ENCODE measurements around the gene TENM4.
"Not testable (repeated sequence)": the region's sequence is repeated elsewhere in the genome, so short reads cannot be mapped to it uniquely, and the experiment has no call there.

Gene TENM4

DNA sequence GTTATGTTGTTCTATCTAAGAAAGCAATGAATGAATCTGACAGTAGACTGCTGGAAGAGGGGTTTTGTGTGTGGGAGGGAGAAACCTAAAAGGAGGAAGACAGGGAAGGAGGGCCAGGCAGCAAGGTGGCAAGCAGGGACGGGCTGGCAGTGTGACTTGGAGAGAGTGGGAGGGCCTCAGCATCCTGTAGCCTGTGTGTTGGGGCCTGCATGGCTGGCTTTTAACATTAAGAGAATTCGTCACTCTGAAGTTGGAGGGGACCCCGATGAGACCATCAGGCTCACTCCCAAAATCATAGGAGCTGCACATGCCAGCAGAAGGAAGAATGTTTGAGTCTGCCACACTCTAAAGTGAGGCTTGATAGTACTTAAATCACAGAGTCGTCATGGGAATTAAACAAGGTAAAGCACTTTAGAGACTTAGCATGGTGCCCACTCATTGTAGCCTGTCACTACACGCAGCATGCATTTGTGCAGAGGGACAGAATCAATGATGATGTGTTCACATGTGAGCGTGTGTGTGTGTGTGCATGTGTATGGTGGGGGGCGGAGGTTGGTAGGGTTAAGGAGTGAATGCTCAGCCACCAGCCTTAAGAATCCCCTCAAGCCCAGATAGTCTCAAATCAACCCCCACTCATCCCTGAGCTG, 199.5 kb downstream of the TENM4 start:
- DNase-seq: no peak

DNA sequence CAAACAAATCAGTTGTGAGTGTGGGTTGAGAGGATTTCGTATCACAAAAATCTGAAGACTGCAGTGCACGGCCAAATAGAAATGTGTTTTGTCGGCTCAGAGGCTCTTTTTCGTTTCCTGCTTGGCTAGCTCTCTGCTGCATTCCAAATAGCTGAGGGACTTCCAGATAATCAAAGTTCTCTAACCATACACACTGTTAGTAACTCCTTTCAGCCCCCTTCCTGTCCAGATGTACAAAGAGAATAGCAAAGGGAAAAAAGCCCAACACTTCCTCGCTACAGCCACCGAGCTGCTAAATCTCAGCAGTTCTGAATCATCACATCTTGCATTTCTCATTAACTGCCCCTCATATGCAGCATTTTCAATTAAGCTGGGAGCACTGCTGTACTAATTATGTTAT, 203.1 kb downstream of the TENM4 start:
- no peak for DNase-seq

DNA sequence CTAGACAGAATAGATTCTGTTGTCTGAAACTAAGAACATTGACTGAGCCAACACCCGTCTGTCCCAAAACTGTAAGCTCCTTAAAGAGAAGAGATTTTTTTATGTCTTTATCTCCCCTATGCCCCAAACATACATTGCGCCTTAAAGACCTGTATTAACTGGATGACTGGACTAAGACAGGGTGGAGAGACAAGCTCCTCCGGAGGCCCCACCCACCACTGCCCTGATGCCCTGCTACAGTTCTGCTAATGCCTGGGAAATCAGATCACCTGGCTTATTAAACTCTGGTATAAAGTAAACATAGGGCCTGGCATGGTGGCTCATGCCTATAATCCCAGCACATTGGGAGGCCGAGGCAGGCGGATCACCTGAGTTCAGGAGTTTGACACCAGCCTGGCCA, 203.7 kb downstream of the TENM4 start:
- DNase-seq: no peak

DNA sequence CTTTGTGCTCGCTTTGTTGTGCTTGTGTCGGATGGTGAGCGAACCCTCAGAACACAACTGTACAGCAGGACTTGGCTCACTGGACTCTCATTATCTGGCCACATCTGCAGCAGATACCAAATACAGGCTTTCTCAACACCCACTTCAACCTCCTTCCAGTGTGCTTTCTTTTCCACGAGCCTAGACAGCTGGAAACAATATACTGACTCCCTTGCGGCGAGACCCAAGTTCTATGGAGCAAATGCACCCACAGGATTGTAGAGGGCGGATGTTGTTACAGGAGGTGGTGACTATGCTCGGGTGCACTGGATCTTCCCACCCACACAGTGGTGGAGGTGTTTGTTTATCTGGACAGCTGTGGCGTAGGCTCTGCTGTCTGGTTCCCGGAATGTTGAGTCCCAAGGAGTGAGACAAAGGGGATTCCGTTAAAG, 204.3 kb downstream of the TENM4 start:
- DNase-seq: no peak

DNA sequence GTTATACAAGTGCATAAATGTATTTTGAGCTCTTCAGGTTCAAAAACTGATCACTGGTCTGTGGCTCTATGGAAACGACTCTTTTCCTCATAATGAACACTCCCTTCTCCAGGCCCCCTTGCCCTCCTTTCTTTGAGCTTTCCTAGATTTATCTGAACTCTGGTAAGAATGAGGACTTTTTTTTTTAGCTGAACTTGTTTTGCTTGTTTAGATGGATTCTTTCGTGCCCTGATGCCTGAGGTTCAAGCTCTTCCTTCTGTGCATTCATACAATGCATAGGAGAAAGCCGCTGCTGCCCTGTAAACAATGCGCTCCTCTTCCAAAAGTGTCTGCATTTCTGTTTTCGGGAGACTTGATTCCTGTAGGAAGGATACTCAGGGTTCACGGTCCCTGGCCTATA, 205.1 kb downstream of the TENM4 start:
- no peak for DNase-seq

DNA sequence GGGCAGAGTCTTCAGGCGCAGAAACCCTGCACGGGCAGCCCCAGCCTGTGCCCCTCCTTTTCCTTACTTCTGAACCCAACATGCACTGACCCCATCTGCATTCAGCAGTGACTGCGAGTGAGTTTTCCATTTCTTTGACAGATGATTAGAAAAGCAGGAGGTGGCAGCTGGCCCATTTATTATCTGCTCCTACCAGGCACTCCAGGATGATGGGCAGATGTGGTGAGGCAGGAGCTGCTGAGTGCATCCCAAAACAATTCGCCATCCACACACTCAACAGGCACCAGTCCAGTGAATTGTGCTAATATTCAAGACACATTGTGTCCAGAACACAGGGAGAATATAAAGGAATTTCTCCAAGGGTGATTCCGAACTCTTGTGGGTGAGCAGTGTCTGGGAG, 208.5 kb downstream of the TENM4 start:
- no peak for DNase-seq

DNA sequence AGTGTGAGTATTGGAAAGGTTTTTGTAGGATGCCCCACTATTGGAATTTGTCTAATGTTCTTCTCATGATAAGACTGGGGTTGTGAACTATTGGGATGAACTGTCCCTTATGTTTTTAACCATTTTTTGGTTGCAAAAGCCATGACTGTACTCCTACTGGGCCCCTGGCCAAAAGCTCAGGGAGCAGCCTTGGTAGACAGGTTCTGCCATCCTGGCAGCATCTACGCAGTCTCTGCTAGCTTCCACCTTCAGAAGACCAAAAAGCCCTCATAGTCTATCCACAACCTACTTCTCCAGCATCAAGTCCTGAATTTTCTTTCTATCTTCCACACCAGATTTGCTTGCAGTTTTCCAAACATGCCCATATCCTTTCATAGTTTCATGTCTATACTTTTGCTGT, 211.8 kb downstream of the TENM4 start:
- DNase-seq: no peak

DNA sequence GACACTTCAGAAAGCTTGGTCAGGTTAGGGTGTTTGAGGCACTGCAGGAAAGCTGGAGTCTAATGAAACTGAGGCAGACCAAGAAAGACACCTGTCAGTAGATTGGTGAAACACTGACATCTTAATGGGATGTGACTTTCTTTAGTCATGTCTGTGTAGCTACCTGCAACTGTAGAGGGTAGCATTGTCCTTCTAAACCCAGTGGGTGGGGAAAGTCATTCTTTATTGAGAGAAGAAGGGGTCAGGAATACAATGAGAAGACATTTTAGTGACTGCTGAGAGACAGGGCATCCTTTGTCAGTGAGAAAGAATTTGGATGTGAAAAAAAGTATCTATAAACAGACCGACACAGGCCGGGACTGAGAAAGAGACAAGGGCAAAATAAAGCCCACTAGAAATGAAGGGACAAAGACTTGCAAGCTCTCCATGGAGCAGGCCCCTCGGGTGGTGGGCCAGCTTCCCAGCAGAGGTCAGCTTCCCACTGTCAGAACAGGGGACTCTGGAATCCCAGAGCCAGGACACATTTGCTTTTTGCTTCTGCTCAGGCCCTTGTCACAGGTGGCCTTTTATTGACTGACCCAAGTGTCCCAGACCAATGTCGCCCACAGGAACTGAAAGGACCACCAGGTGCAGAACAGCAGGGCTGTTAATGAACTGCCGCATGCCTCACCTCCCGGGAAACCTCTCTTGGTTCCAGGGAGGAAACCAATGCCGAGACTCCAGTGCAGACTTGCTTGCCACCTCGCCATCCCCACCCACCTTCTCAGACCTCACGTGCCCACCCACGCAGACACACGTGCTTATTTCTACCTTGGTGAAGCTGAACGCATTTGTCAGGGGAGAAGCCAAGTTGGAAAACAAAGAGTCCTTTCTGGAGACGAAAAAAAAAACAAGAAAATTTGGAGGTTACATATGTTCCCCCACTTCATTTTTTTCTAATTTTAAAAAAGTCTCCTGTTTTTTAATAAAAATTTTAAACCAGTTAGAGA, 212.8 kb downstream of the TENM4 start:
- no peak for DNase-seq

DNA sequence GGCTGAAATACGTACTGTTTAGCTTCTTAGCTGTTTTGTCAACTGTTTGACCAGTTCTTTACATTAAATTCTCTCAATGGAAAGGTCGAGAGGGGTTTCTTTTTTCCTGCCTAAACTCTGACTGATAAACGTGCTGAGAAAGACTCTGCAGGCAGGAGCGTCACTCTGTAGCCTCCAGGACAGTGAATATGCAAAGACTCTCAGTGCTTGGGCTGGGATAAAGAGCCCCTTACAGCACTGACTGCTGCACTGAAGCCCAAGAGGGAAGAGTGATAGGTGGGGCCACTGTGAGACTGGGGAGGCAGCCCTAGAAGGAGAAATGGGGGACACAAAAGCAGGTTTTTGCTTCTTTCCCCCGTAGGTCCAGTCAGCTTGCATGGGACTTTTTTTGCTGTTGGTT, 213.5 kb downstream of the TENM4 start:
- no peak for DNase-seq

DNA sequence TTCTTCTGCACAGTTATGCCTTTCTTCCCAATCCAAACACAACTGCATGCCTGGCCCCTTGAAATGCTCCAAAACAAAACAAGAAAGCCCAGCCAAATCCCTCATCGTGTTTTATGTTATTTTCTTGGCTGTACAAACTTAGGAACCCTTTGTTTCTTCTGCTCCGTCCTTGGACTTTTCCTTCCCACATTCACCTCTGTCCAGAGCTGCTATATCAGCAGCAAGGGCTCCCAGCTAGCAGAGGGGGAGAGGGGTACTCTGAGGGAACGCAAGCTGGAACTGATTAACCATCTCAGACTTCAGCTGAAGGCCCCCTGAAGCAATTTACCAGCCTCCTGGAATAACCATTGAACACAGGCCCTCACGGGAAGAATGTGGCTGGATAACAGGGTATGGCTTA, 214.7 kb downstream of the TENM4 start:
- DNase-seq: no peak

DNA sequence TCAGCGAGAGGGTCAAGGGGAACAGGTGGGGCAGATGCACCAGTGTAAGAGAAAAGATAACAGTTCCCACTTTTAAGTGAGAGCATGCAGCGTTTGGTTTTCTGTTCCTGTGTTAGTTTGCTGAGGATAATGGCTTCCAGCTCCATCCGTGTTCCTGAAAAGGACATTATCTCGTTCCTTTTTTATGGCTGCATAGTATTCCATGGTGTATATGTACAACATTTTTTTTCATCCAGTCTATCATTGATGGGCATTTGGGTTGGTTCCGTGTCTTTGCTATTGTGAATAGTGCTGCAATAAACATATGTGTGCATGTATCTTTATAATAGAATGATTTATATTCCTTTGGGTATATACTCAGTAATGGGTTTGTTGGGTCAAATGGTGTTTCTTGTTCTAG, 218.7 kb downstream of the TENM4 start:
- DNase-seq: not testable (repeated sequence)

DNA sequence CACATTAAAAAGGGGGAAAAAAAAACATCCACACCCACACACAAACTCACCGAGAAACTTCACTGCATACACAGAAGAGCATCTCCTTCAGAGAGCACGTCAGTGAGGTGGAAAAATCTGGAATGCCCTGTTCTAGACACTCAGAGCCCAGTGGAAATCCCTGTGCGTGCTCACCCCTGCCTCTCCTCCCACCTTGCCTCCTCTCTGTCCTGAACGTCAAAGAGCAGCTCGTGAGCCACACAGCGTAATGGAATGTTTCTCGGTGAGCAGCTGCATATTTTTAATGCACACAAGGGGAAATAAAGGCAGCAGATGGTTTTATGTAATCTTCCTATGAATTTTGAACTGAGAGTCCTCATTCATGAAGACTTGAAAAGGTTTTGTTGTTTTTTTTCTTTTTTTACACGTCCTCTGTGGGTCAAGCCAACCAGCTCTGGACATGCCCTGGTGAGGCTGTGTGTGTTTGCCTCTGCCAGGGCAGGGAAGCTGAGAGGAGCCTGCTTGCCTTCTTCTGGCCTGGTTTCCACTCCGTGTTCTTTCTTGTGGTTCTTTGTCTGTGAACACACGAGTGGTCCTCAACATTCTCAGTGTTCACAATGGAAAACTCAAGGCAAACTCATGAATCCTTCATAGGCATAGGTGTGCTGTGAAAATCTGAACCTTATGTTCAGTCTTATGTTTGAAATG, 219.2 kb downstream of the TENM4 start:
- no peak for DNase-seq

DNA sequence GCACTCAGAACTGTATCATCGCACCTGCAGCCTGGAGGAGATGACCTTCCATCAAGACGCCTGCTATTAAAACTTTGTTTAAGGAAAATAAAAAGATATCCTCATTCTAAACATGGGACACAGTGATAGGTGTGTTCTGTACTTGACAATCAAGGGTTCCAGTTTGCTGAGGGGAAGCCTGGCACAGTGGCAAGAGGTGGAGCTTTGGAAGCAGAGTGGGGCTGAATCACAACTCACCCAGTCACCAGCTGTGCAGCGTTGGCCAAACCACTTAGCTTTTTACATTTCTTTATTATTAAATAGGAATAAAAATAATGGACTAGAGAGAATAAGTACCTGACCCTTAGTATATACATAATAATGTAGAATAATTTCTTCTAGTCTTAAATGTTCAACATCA, 220.7 kb downstream of the TENM4 start:
- no peak for DNase-seq

DNA sequence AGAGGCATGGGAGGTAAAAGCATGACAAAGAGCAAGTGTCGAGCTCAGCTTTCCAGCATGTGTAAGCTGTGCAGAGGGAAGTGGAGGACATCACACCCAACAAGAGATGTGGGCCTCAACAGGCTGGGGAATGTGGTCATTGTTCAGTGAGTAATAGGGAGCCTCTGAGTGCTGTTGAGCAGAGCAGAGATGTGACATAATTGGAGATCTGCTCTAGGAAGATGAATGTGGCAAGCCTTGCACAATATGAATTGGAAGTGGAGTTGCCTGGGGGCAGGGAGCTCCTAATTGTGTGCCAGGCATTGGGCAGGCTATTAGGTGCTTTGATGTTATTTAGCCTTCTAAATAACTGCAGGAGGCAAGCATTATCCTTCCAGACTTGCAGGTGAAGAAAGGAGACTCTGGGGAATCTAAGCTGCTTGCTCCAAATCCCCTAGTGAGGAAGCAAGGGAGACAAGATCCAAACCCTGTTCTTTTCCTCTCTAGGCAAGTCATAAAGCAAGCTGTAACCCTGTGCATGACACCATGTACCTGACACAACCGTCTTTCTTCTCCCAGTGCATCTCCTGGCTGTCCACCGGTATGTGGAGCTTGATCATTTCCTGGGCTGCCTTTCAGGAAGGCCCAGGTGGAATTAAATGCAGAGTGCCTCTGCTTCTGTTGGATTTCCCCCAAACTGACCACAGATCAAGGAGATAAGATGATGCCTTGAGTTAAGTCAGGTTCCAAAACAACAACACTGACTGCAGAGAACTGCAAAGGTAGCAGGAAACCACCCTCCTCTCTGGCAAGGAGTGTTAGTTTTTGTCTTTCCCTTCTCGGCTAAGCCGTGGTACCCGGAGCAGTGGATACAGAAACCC, 221.4 kb downstream of the TENM4 start:
- no peak for DNase-seq

DNA sequence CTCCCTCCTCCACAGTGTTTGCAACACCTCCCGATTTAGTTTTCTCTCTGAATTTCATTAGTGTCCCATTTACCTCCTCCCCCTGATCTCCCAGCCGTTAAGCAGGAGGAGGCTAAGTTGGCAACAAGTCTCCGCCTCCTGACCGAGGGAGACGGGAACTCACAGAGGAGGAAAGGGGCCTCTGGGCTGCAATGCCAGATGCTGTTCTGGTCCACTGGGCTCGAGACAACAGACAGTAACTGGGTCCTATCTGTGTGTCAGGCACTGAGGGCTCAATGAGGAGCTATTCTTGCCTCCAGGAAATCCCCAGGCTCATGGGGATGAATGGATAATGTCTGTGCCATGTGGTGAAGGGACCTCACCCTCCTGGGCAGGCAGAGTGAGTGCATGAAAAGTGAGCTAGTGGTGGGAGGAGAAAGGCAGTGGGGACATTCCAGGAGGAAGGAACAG, 228.1 kb downstream of the TENM4 start:
- DNase-seq: no peak

DNA sequence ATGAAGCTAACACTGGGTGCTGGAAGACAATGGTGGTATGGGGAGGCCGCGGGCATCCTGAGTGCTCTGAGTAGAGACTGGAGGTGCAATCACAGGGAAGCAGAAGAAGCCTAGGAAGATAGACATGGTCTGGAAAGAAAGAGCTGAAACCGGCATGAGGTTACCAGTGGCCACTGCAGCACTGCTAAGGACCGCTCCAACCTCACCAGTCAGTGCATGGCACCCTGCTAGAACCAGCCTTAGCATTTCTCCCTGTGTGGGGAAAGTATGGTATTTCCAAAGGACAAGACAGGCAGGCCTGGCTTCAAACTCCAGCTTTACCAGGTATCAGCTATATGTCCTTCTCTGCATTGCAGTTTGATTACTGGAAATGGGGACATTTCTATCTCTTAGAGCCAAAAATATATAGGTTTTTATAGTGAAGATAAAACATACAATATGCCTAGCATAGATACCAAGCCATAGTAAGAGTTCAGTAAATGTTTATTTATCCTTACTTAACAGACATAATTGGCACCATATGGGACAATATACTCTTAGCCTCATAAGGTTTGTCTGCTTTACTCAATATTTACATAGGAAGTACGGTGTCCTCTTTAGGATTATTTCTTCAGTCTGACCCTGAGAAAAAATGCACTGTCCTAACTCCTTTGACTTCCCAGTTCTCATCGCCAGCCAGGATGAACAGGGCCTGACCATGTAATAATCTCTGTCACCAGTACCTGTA, 231.1 kb downstream of the TENM4 start:
- DNase-seq: no peak

DNA sequence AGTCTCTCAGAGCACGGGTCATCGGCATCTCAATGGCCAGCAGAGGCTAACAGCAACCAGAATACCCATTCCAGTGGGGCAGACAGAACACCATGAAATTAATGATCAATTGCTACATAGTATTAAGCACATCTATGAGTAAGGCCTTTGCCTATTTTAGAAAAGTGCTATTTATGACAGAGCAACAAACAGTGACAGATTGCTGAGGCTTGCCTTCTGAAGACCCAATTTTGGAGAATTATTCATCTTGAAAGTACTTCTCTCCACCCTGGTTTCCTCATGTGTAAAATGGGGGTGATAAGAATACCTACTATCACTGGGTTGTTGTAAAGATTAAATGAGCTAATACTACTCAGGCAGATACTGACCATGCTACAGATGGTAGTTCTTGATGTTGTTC, 232.7 kb downstream of the TENM4 start:
- DNase-seq: no peak

DNA sequence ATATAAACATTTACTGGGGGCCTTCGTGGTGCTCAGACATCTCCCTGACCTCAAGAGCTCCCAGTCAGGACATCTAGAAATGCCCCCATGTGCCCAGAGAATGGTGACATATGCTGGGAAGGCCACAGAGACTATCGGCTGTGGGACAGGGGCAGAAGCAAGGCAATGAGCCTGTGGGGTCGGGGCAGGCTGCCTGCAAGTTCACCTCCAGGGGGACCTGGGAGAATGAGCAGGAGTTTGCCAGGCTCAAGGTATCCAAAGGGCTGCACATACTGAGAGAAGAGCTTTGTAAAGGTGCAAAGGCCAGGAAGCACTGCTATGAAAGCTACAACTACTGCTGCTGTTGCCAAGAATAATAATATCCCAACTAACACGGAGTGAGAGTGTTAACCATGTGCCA, 233.9 kb downstream of the TENM4 start:
- no peak for DNase-seq

DNA sequence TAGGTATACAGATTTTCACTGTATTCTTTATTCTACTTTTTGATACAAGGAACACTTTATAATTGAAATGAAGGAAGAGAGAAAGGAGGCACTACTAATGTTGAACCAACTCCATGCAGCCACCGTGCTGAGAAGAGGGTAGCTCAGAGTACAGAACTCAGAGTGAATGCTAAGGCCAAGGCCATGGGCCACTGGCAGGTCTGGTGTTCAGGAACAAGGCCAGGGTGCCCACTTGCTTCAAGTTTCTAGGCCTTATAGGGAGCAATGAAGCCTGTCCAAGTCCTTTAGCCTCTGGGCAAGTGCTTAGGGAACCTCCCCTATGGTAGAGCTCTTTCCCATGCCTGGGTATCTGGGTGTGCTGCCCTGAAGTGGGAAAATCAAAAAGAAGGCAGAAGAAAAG, 235.0 kb downstream of the TENM4 start:
- DNase-seq: no peak

DNA sequence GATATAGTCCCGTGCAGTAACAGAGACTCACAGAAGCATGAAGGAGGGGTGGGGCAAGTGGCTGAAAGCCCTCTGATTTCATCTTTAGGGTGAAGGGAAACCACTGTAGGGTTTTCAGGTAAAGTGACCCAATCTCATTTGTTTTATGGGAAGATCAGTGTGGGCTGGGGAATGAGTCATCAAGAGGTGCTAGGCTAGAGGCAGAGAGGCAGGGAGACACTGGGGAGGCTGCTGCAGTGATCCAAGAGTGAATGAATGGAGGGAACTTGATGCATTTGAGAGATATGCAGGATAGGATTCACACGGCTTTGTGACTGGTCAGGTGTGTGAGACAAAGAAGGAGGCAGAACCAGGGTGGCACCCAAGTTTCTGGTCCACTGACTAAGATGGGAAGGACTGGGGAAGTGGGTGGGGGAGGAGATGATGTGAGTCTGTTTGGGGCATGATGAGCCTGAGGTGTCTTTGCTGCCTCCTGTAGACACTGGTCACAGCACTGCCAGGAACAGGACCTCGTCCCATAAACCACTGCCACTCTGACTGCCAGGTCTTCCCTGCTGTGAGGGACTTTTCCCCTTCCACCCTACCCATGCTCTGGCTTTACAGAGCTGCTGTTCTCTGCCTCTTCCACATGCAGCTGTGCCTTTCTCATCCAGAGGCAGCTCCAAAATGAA, 239.0 kb downstream of the TENM4 start:
- no peak for DNase-seq

DNA sequence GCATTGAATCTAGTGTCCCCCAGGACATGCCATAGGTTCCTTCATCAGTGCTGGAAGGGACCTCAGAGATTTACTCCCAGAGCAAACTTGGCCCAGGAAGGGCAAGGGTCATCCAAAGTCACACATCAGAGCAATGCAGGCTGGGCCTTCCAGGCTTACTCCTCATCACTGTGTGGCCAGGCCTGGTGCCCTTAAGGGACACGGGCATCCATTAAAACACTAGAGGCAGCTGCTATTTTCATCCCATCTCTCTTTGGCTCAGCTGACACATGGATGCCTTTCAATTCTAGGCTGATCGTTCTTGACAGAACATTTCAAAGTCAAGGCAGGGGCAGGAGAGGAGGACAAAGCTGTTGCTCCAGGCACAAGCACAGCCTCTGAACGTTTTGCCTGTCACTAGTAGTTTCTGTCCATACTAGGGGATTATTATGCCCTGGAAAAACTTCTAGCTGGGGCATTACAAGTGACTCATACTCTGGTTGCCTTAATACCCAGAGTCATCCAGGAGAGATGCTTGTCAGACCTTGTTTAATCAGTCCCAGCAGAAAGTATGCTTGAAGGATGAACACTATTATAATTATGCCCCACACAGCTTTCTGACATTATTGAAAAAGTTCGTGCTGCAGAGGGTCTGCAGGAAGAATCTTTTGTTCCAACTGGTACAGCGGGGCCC, 240.3 kb downstream of the TENM4 start:
- DNase-seq: no peak
